ENCODE data around the gene TUBD1. TPM values are rescaled to one million over a fixed set of nuclear protein-coding genes. Genes with fewer than 3 reads are reported as not detected.
"Not testable (repeated sequence)": the region's sequence is repeated elsewhere in the genome, so short reads cannot be mapped to it uniquely, and the experiment has no call there.

Gene TUBD1
- total RNA-seq, 1 donor, result 6.5 TPM

DNA sequence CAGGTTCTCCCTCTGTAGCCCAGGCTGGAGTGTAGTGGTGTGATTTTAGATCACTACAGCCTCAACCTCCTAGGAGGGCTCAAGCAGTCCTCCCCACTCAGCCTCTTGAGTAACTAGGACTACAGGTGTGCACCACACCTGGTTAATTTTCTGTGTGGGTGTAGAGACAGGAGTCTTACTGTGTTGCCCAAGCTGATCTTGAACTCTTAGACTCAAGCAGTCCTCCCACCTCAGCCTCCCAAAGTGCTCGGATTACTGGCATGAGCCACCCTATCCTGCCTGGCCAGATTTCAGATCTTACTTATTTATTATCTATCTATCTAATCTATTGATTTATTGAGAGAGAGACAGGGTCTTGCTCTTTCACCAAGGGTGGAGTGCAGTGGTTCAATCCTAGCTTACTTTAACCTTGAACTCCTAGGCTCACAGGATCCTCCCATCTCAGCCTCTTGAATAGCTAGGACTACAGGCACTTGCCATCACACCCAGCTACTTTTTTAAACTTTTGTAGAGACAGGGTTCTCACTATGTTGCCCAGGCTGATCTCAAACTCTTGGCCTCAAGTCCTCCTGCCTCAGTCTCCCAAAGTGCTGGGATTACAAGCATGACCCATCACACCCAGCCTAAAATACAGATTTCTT is 61.8 kb downstream of the TUBD1 start:
- no peak overlapping the region for H3K4me3 ChIP-seq (ENCODE audit: low read depth, low read length)
- TF ChIP-seq, protein P1, sequence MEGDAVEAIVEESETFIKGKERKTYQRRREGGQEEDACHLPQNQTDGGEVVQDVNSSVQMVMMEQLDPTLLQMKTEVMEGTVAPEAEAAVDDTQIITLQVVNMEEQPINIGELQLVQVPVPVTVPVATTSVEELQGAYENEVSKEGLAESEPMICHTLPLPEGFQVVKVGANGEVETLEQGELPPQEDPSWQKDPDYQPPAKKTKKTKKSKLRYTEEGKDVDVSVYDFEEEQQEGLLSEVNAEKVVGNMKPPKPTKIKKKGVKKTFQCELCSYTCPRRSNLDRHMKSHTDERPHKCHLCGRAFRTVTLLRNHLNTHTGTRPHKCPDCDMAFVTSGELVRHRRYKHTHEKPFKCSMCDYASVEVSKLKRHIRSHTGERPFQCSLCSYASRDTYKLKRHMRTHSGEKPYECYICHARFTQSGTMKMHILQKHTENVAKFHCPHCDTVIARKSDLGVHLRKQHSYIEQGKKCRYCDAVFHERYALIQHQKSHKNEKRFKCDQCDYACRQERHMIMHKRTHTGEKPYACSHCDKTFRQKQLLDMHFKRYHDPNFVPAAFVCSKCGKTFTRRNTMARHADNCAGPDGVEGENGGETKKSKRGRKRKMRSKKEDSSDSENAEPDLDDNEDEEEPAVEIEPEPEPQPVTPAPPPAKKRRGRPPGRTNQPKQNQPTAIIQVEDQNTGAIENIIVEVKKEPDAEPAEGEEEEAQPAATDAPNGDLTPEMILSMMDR (IDR thresholded peaks at IDR 0.05; ENCODE audit: insufficient read depth, low read depth, low read length), result no peak
- DNase-seq (ENCODE audit: low read depth), result no peak

- TF ChIP-seq, protein P1 (IDR thresholded peaks at IDR 0.05; ENCODE audit: insufficient read depth, low read depth, low read length), result no peak
- H3K4me3 ChIP-seq (ENCODE audit: low read depth, low read length), result no peak overlapping the region
- peak; percentile 66 for DNase-seq (ENCODE audit: low read depth)
Measured at GRCh38 chr17:59830007-59830630, 62.6 kb downstream of the TUBD1 start.

DNA sequence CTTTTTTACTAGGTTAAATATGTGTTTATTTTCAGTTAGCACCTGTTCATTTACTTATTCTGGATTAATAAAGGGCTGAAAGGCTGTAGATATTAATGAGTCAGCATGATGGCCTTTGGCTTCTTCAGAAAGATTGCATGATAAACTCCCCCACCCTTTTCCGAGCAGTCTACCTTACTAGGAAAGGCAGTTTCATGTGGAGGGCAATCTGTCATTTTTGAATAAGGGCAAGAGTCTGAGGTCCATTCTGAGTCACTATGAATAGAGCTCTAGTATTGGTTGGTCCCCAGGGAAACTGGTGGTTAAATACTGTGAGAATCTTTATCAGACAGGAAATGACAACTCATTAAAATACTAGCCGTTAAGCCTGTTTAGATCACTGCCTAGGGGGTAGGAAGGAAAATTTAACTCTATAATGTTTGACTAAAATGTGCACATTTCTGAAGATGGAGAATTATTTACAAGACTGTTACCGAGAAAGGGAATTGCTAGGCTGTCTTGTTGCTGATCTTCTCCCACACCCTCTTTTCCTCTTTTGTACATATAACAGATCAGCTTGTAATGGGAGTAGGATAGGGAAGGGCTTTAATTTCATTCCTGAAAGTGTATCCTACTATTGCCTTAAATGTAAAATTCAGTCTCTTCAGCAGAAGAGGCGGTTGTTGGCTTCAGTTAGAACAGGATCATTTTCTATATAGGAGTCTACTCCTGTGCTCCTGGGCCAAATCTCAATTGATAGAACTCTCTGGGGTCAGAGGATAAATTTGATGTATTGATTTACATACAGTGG is 63.3 kb downstream of the TUBD1 start:
- H3K4me3 ChIP-seq (ENCODE audit: low read depth, low read length), result peak overlapping the region; percentile 35
- peak; percentile 99 for DNase-seq (ENCODE audit: low read depth)
- TF ChIP-seq, protein P1 (IDR thresholded peaks at IDR 0.05; ENCODE audit: insufficient read depth, low read depth, low read length), result no peak

DNA sequence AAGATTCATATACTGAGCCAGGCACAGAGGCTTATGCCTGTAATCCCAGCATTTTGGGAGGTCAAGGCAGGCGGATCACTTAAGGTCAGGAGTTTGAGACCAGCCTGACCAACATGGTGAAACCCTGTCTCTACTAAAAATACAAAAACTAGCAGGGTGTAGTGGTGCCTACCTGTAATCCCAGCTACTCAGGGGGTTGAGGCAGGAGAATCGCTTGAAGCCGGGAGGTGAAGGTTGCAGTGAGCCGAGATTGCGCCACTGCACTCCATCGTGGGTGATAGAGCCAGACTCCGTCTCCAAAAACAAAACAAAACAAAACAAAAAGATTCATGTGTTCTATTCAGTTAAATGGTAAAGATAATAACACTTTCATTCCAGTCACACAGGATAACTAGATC is 63.9 kb downstream of the TUBD1 start:
- DNase-seq (ENCODE audit: low read depth), result not testable (repeated sequence)
- H3K4me3 ChIP-seq (ENCODE audit: low read depth, low read length), result peak overlapping the region; percentile 35

DNA sequence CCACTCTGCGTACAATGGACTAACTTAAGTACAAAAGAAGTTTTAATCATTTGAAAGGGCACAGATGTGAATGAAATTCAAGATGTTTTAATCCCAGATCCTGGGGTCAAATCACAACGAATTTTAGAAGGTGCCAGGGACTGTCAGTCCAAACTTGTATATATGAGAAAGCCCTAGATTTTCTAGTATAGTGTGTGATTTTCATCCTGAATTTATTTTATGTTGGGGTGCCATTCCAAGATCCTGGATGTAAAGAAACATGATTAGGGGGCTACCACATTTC is 64.3 kb downstream of the TUBD1 start:
- no peak overlapping the region for H3K4me3 ChIP-seq (ENCODE audit: low read depth, low read length)
- TF ChIP-seq, protein P1 (IDR thresholded peaks at IDR 0.05; ENCODE audit: insufficient read depth, low read depth, low read length), result no peak

DNA sequence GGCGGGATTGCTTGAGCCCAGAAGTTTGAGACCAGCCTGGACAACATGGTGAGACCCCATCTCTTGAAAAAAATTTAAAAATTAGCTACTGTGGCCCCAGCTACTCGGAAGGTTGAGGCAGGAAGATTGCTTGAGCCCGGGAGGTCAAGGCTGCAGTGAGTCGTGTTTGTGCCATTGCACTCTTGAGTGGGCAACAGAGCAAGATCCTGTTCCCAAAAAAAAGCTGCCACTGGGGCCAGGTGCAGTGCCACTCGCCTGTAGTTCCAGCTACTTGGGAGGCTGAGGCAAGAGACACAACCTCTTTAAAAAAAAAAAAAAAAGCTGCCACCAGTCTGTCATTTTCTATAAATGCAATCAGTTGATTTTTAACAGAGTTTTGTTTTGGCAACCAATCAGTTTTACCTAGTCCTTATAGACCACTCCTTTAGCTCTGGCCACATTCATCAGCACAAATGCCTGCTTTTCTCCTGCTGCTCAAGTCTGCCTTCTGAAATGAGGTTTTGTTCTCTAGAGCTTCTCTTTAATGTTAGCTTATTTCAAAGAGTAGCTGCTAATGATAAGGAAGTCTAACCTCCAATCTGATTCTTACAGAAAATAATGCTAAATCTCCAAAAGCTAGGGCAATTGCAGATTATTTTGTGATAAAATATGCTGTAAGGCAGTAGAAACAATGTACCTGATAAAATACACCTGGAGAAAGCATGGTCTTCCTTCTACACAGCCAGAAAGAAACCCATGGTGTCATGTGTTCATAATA is 64.8 kb downstream of the TUBD1 start:
- no peak for DNase-seq (ENCODE audit: low read depth)
- H3K4me3 ChIP-seq (ENCODE audit: low read depth, low read length), result no peak overlapping the region
- TF ChIP-seq, protein P1 (IDR thresholded peaks at IDR 0.05; ENCODE audit: insufficient read depth, low read depth, low read length), result no peak

More for the DNA sequence above, 64.3 kb downstream of the TUBD1 start:
- DNase-seq (ENCODE audit: low read depth), result no peak

Measured in fibroblast of villous mesenchyme (primary cell).